HepG2 (cell line): ENCODE results near the gene HNRNPF. TPM values are rescaled to one million over a fixed set of nuclear protein-coding genes. Genes with fewer than 3 reads are reported as not detected.

ENCODE experiments used
- ARNT2 ChIP-seq: sonication (generic); formaldehyde crosslinking; IDR thresholded peaks from 2 replicates; pipeline ENCODE4 v1.8.0; 2022; ENCODE audit warnings: mild to moderate bottlenecking, low read depth, missing genetic modification reagents, moderate library complexity
- BRD4 ChIP-seq: sonication (generic); formaldehyde crosslinking; IDR thresholded peaks from 2 replicates; pipeline ENCODE4 v1.4.0; 2020; ENCODE audit warnings: missing genetic modification reagents
- CHCHD3 ChIP-seq: sonication (generic); formaldehyde crosslinking; IDR thresholded peaks from 2 replicates; pipeline ENCODE4 v1.8.0; 2022; ENCODE audit warnings: mild to moderate bottlenecking, missing genetic modification reagents, moderate library complexity
- ETV6 ChIP-seq: sonication (generic); formaldehyde crosslinking; conservative IDR thresholded peaks from 2 replicates; pipeline ENCODE4 v1.4.0; 2020; ENCODE audit warnings: missing genetic modification reagents
- HDAC2 ChIP-seq: sonication (generic); formaldehyde crosslinking; IDR thresholded peaks from 2 replicates; pipeline ENCODE4 v1.4.0; 2020; ENCODE audit warnings: missing genetic modification reagents
- IKZF1 ChIP-seq: fragments of 450-650 bp; IDR thresholded peaks from 2 replicates; pipeline ENCODE4 v1.7.1; 2016
- MTERF4 ChIP-seq: sonication (generic); formaldehyde crosslinking; IDR thresholded peaks from 2 replicates; pipeline ENCODE4 v1.8.0; 2023; ENCODE audit warnings: mild to moderate bottlenecking, missing genetic modification reagents
- NAIF1 ChIP-seq: sonication (generic); formaldehyde crosslinking; IDR thresholded peaks from 2 replicates; pipeline ENCODE4 v1.5.0; 2020; ENCODE audit warnings: mild to moderate bottlenecking, missing genetic modification reagents, borderline replicate concordance
- PRPF4 ChIP-seq: fragments of 200-400 bp; formaldehyde crosslinking; IDR thresholded peaks from 2 replicates; pipeline ENCODE4 v1.6.1; 2016; ENCODE audit warnings: low read length, low read depth; ENCODE audit not compliant: poor library complexity, severe bottlenecking
- PTBP1 ChIP-seq: fragments of 200-400 bp; formaldehyde crosslinking; IDR thresholded peaks from 2 replicates; pipeline ENCODE4 v1.6.1; 2018; ENCODE audit warnings: low read length, low read depth; ENCODE audit not compliant: poor library complexity, severe bottlenecking
- SP5 ChIP-seq: IDR thresholded peaks from 2 replicates; pipeline ENCODE4 v1.6.1; 2016; ENCODE audit warnings: low read depth, borderline replicate concordance
- TEF ChIP-seq: sonication (generic); formaldehyde crosslinking; IDR thresholded peaks from 2 replicates; pipeline ENCODE4 v1.5.0; 2020; ENCODE audit warnings: missing genetic modification reagents
- TFDP2 ChIP-seq: sonication (generic); formaldehyde crosslinking; IDR thresholded peaks from 2 replicates; pipeline ENCODE4 v1.4.0; 2020; ENCODE audit warnings: missing genetic modification reagents
- TGIF2 ChIP-seq: IDR thresholded peaks from 2 replicates; pipeline ENCODE4 v1.6.1; 2016; ENCODE audit warnings: control low read depth, missing compliant biosample characterization
- ZNF232 ChIP-seq: sonication (generic); formaldehyde crosslinking; IDR thresholded peaks from 2 replicates; pipeline ENCODE4 v1.4.0; 2020; ENCODE audit warnings: missing genetic modification reagents, borderline replicate concordance
- ZNF256 ChIP-seq: sonication (generic); formaldehyde crosslinking; conservative IDR thresholded peaks from 2 replicates; pipeline ENCODE4 v1.4.0; 2020; ENCODE audit warnings: missing genetic modification reagents
- ZNF382 ChIP-seq: sonication (generic); formaldehyde crosslinking; IDR thresholded peaks from 2 replicates; pipeline ENCODE4 v1.5.0; 2020; ENCODE audit warnings: missing genetic modification reagents, mild to moderate bottlenecking, borderline replicate concordance
- ZNF646 ChIP-seq: sonication (generic); formaldehyde crosslinking; IDR thresholded peaks from 2 replicates; pipeline ENCODE4 v1.9.0; 2021; ENCODE audit warnings: mild to moderate bottlenecking, missing genetic modification reagents
- ZNF747 ChIP-seq: sonication (generic); formaldehyde crosslinking; IDR thresholded peaks from 2 replicates; pipeline ENCODE4 v1.8.1; 2023; ENCODE audit warnings: missing genetic modification reagents, mild to moderate bottlenecking, borderline replicate concordance
- ZNF782 ChIP-seq: sonication (generic); formaldehyde crosslinking; IDR thresholded peaks from 2 replicates; pipeline ENCODE4 v1.4.0; 2020; ENCODE audit warnings: missing genetic modification reagents, mild to moderate bottlenecking, borderline replicate concordance
- polyA plus RNA-seq, 8 experiments: library from polyadenylated mRNA; depleted of rRNA in 3 of 8; stranded (reverse) in 7 of 8; unstranded in 1 of 8; fragments of >200 nt; fragmentation: Illumina TruSeq in 4 of 8; extraction: Trizol in 4 of 8; gene quantifications; 2 replicates each; pipeline versions ENCODE4 v1.2.1 to v1.2.3, GENCODE V29; 2011 to 2016; ENCODE audit warnings: low read depth in 4 of 8, missing spikeins in 1 of 8, mixed read lengths in 1 of 8; ENCODE audit not compliant: insufficient read depth in 1 of 8
- total RNA-seq, 5 experiments: library from RNA; depleted of rRNA; stranded (reverse); fragments of >200 nt; fragmentation: Illumina TruSeq; extraction: Trizol; gene quantifications; 2 replicates each; pipeline ENCODE4 v1.2.3, GENCODE V29; 2016; ENCODE audit warnings: low read depth in 1 of 5

HNRNPF gene
- total and polyA plus RNA-seq, 2 of the 13 experiments (the other 11 are each of a cell fraction or from before 2014, with no cell fraction given): 166 to 308 TPM

GRCh38 chr10:43408710-43409384 lies at the start of gene HNRNPF (continued):
- TF ChIP-seq NAIF1 (peak; percentile 58; the same call in 1 of the 2 replicates), ZNF232 (CRISPR knock-in tag) (peak; percentile 97), ARNT2 (peak; percentile 94), MTERF4 (CRISPR knock-in tag) (no peak), TFDP2 (CRISPR knock-in tag) (peak; percentile 75), ZNF646 (CRISPR knock-in tag) (no peak), PRPF4 (no peak), TGIF2 (CRISPR knock-in tag) (peak; percentile 93), ZNF256 (CRISPR knock-in tag) (peak; percentile 69; the same call in 1 of the 2 replicates), ZNF782 (CRISPR knock-in tag) (no peak; the same call in 1 of the 2 replicates), ZNF747 (peak; percentile 66; the same call in 1 of the 2 replicates), HDAC2 (CRISPR knock-in tag) (peak; percentile 61; the same call in 1 of the 2 replicates), IKZF1 (no peak), ETV6 (CRISPR knock-in tag) (peak; percentile 72; the same call in 1 of the 2 replicates), CHCHD3 (CRISPR knock-in tag) (peak; percentile 85; the same call in 1 of the 2 replicates), TEF (CRISPR knock-in tag) (peak; percentile 59; the same call in 1 of the 2 replicates), SP5 (CRISPR knock-in tag) (peak; percentile 47; the same call in 1 of the 2 replicates), PTBP1 (peak; percentile 55), BRD4 (CRISPR knock-in tag) (peak; percentile 80; the same call in 1 of the 2 replicates), ZNF382 (no peak)
